ENCODE data around the gene CDK2AP2.

Gene CDK2AP2

GRCh38 chr11:67491276-67492068, 16.5 kb downstream of the CDK2AP2 start:
- ChIA-PET POLR2A (interaction anchor here (0.6 kb wide), 3 partner anchors 39 to 83 kb away, joined by 3 to 6 read pairs (median 3); partner anchors contain the start of gene GPR152), CTCF (interaction anchor here (1.2 to 2.5 kb wide), 3 partner anchors 53 to 92 kb away, joined by 4 to 15 read pairs (median 4); partner anchors contain the start of genes GSTP1 and PPP1CA)
- TF ChIP-seq CTCF (IDR thresholded peaks at IDR 0.05; ENCODE audit: control extremely low read depth, extremely low read depth, low read depth, missing control alignments) = no peak
- DNase-seq (ENCODE audit: extremely low spot score) = no peak

DNA sequence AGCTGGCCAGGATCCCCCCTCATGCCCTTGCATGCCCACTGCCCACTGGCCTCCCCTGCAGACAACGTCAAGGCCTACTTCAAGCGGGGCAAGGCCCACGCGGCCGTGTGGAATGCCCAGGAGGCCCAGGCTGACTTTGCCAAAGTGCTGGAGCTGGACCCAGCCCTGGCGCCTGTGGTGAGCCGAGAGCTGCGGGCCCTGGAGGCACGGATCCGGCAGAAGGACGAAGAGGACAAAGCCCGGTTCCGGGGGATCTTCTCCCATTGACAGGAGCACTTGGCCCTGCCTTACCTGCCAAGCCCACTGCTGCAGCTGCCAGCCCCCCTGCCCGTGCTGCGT, 17.3 kb downstream of the CDK2AP2 start:
- ChIA-PET CTCF (interaction anchor here (1.0 kb wide), 1 partner anchor 22 kb away, joined by 3 read pairs; no protein-coding TSS in a partner anchor), POLR2A (interaction anchor here (0.6 kb wide), 3 partner anchors 38 to 83 kb away, joined by 3 to 6 read pairs (median 3); partner anchors contain the start of gene GPR152)
- TF ChIP-seq CTCF (IDR thresholded peaks at IDR 0.05; ENCODE audit: control extremely low read depth, extremely low read depth, low read depth, missing control alignments) = no peak
- no peak for DNase-seq (ENCODE audit: extremely low spot score)

GRCh38 chr11:67489885-67490726, 17.9 kb downstream of the CDK2AP2 start:
- POLR2A ChIA-PET = interaction anchor here (0.6 kb wide), 2 partner anchors 37 to 44 kb away, joined by 3 to 6 read pairs; partner anchors contain the start of gene GPR152
- CTCF ChIA-PET = interaction anchor here (1.0 to 1.3 kb wide), 2 partner anchors 11 to 22 kb away, joined by 3 to 4 read pairs; no protein-coding TSS in a partner anchor
- TF ChIP-seq CTCF (IDR thresholded peaks at IDR 0.05; ENCODE audit: control extremely low read depth, extremely low read depth, low read depth, missing control alignments) = no peak
- DNase-seq (ENCODE audit: extremely low spot score) = no peak

DNA sequence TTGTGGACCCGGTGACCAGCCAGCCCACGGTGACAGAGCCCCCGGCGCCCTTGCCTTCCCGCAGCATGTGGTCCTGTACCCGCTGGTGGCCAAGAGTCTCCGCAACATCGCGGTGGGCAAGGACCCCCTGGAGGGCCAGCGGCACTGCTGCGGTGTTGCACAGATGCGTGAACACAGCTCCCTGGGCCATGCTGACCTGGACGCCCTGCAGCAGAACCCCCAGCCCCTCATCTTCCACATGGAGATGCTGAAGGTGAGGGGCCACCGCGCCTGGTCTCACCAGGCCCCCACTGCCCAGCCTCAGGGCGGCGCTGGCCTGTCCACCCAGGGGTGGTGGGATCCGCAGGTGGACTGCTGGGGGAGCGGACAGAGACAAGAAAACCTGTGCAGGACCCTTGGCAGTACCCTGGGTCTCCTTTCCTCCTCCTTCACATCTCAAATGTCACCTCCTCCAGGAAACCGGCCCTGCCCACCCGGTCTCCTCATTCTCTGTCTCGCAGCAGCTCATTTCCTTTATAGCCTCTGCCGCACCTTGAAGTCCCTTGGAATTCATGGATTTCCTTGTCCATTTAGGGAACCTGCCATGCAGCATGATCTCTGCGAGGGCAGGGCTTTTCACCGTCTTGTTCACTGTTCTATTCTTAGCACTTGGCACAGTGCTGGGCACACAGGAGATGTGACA, 18.6 kb downstream of the CDK2AP2 start:
- no peak for TF ChIP-seq CTCF (IDR thresholded peaks at IDR 0.05; ENCODE audit: control extremely low read depth, extremely low read depth, low read depth, missing control alignments)
- no peak for DNase-seq (ENCODE audit: extremely low spot score)
- CTCF ChIA-PET = interaction anchor here (1.3 to 3.3 kb wide), 2 partner anchors 12 to 88 kb away, joined by 4 to 13 read pairs; partner anchors contain the start of gene PPP1CA
- POLR2A ChIA-PET = interaction anchor here (0.7 kb wide), 1 partner anchor 8 kb away, joined by 4 read pairs; no protein-coding TSS in a partner anchor

DNA sequence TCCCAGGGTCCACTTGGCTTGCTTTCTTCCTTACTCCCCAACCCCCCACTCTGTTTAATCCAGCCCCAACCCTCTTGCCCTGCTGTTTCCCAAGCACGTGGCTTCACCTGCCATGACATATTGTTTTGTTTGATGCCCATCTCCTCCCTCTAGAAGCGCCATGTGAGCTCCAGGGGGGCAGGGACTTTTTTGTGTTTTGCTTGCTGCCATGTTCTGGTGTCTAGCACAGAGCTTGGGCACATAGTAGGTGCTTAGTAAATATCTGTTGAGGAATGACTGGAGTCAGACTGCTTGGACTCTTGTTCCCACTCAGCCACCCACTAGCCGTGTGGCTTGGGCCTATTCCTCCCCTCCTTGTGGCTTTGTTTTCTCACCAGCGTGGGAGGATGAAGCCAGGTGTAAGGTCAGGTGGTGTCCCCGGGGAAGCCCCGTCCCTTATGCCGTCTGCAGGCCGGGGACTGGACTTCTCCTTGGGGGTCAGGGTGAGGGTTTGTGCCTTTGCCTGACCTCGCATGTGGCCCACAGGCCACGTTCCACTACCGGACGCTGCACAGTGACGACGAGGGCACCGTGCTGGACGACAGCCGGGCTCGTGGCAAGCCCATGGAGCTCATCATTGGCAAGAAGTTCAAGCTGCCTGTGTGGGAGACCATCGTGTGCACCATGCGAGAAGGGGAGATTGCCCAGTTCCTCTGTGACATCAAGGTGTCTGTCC, 21.3 kb downstream of the CDK2AP2 start:
- no peak for TF ChIP-seq CTCF (IDR thresholded peaks at IDR 0.05; ENCODE audit: control extremely low read depth, extremely low read depth, low read depth, missing control alignments)
- peak; percentile 81 for DNase-seq (ENCODE audit: extremely low spot score)
- ChIA-PET CTCF (interaction anchor here (0.7 to 3.3 kb wide), 5 partner anchors 10 to 130 kb away, joined by 3 to 13 read pairs (median 5); partner anchors contain the start of genes PPP1CA and TMEM134), POLR2A (interaction anchor here (0.7 to 1.5 kb wide), 5 partner anchors 15 to 555 kb away, joined by 3 to 4 read pairs (median 3); no protein-coding TSS in a partner anchor)

- DNase-seq (ENCODE audit: extremely low spot score) = peak; percentile 72
- POLR2A ChIA-PET = interaction anchor here (1.4 to 1.5 kb wide), 2 partner anchors 49 to 81 kb away, joined by 3 to 4 read pairs; no protein-coding TSS in a partner anchor
- CTCF ChIA-PET = interaction anchor here (0.8 to 2.5 kb wide), 6 partner anchors 11 to 129 kb away, joined by 3 to 9 read pairs (median 4); partner anchors contain the start of genes PPP1CA and TMEM134
These were observed 22.0 kb downstream of the CDK2AP2 start for GRCh38 chr11:67485873-67486361.

Data from GM10248 (cell line).